AG09319 (cell line): Measurements from ENCODE around the gene VIP.

Source experiments
- DNase-seq: peaks from one replicate; pipeline ENCODE4 v3.0.0-alpha.2; 2010; ENCODE audit warnings: low read depth; ENCODE audit errors: extremely low read depth
- CTCF ChIP-seq: IDR thresholded peaks from 2 replicates; pipeline ENCODE4 v1.5.1; 2011; ENCODE audit warnings: low read depth, mild to moderate bottlenecking, inconsistent platforms, low read length, moderate library complexity

VIP gene

GRCh38 chr6:152721956-152722355 is 28.6 kb upstream of the VIP start:
- no peak for DNase-seq
- TF ChIP-seq CTCF: no peak

DNA sequence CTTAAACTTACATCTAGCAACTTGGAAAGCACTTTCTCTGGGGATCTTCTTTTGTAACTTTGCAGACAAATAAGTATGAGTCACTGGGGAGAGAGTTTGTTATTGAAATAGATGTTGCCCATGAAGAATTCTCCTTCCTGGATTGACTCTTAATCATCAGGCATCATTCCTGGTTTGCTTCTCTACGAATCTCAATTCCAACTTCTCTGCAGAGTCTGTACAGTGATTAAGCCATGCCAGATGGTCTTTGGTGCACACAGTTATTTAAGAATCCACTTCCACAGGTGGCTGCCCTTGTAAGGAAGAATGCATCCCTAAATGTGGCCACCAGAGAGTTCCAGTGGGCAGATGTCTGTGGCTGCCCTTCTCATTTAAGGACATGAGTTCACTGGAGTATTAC is 27.2 kb upstream of the VIP start:
- TF ChIP-seq CTCF: no peak
- no peak for DNase-seq

DNA sequence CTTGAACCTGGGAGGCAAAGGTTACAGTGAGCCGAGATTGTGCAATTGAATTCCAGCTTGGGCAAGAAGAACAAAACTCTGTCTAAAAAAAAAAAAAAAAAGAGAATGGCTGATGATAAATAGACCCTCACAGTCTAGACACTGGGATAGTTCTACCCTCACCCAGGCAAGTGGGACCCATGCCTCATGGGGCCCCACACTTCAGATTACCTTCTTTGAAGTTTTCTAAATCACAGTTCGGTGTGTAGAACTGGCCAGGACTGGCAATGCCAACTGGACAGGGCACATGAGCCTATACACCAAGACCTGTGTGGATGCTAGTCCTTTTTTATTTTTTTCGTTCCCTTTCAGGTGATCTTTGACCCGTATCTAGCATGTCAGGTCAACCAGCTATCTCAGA is 24.3 kb upstream of the VIP start:
- no peak for DNase-seq
- no peak for TF ChIP-seq CTCF

GRCh38 chr6:152727507-152727906 is 23.1 kb upstream of the VIP start:
- no peak for DNase-seq
- no peak for TF ChIP-seq CTCF

- no peak for DNase-seq
- no peak for TF ChIP-seq CTCF
These were observed 16.0 kb upstream of the VIP start for GRCh38 chr6:152734630-152735029.

- DNase-seq: no peak
- TF ChIP-seq CTCF: no peak
These were observed 13.8 kb upstream of the VIP start for GRCh38 chr6:152736687-152737273.

DNA sequence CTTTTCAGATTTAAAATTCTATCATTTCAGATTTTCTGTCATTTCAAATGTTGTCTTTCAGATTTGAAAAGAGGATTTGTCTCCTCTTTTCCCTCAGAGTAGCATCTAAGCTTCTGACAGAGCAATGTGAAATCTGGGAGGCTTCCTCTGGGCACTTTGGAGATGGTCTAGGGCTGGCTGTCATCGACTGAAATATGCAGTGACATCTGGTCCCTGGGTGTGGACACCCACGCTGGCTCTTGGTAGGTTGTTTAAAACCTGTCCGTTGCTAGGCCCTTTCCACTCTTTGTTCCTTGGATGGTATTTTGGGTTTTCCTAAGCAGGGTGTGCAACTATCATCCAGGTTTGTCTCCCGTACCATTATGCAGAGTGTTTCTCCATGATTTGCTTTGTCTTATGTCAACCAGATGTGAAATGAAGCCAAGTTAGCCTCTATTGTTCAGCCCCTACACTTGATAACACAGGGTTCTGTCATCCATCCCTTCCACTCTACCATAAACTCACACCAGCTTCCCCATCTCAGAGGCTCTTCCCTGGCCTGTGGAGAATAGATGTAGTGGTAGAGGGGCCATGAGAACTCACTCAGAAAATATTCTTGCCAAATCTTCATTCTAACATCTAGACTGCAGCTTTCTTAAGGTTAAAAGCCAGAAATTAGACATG is 5.0 kb upstream of the VIP start:
- DNase-seq: no peak
- TF ChIP-seq CTCF: no peak
